ENCODE results near the gene ETV2. TPM values are rescaled to one million over a fixed set of nuclear protein-coding genes. Genes with fewer than 3 reads are reported as not detected.

Gene ETV2
- total RNA-seq, 6 donors from 2014 or later: 0.83 to 8.0 (median 1.8) TPM; not detected in 2

GRCh38 chr19:35665157-35665556 lies 23.6 kb downstream of the ETV2 start:
- WGBS, 2 donors: 94 to 96% methylated on average over 11 to 24 of the region's 24 CpGs

GRCh38 chr19:35665604-35666003 lies 24.1 kb downstream of the ETV2 start:
- TF ChIP-seq EP300 (IDR thresholded peaks at IDR 0.05) (no peak), POLR2AphosphoS5 (IDR thresholded peaks at IDR 0.05) (no peak), POLR2A (IDR thresholded peaks at IDR 0.05) (no peak), CTCF (IDR thresholded peaks at IDR 0.05) (no peak)
- WGBS, 2 donors: 81 to 94% methylated on average over 6 to 7 of the region's 7 CpGs
- Histone ChIP-seq H3K27ac (no peak overlapping the region), H3K36me3 (peaks cover 5 to 50% (median 13%) of the 10 kb centered on the region in 4 donors), H3K4me1 (no peaks in the 10 kb centered on the region), H3K9me3 (no peaks in the 10 kb centered on the region), H3K27me3 (no peaks in the 10 kb centered on the region), H3K4me3 (no peak overlapping the region)
- ATAC-seq (ENCODE audit: low FRiP score in 2 of 2) (no peak), DNase-seq (peak in 1 of 2 donors; percentile 49)

More at GRCh38 chr19:35665157-35665556, 23.6 kb downstream of the ETV2 start:
- no peak overlapping the region for H3K27ac ChIP-seq
- no peak for ATAC-seq (ENCODE audit: low FRiP score in 2 of 2)
- no peaks in the 10 kb centered on the region for H3K9me3 ChIP-seq
- no peaks in the 10 kb centered on the region for H3K27me3 ChIP-seq
- no peak overlapping the region for H3K4me3 ChIP-seq
- no peaks in the 10 kb centered on the region for H3K4me1 ChIP-seq
- peaks cover 5 to 54% (median 14%) of the 10 kb centered on the region in 4 donors for H3K36me3 ChIP-seq
- TF ChIP-seq CTCF (IDR thresholded peaks at IDR 0.05): no peak
- no peak for TF ChIP-seq EP300 (IDR thresholded peaks at IDR 0.05)
- no peak for TF ChIP-seq POLR2AphosphoS5 (IDR thresholded peaks at IDR 0.05)
- no peak for TF ChIP-seq POLR2A (IDR thresholded peaks at IDR 0.05)
- peak in 1 of 2 donors; percentile 59 for DNase-seq

- WGBS, 2 donors: 82 to 86% methylated on average over 9 to 14 of the region's 16 CpGs
- peak in 1 of 2 donors; percentile 28 for ATAC-seq (ENCODE audit: low FRiP score in 2 of 2)
Measured at GRCh38 chr19:35666251-35666913, 24.8 kb downstream of the ETV2 start, which contains the start of gene UPK1A. Gene UPK1A (plus strand): TSS chr19:35666517. CDS start chr19:35666813, 296 bp downstream.

GRCh38 chr19:35669566-35669965 lies 28.0 kb downstream of the ETV2 start:
- H3K9me3 ChIP-seq: no peaks in the 10 kb centered on the region
- H3K27ac ChIP-seq: no peak overlapping the region
- H3K4me1 ChIP-seq: peaks cover 6 to 9% (median 6%) of the 10 kb centered on the region in 4 donors
- peaks cover 0 to 11% (median 4%) of the 10 kb centered on the region in 4 donors for H3K27me3 ChIP-seq
- H3K4me3 ChIP-seq: no peak overlapping the region
- TF ChIP-seq POLR2A (IDR thresholded peaks at IDR 0.05) (no peak), EP300 (IDR thresholded peaks at IDR 0.05) (no peak), CTCF (IDR thresholded peaks at IDR 0.05) (no peak), POLR2AphosphoS5 (IDR thresholded peaks at IDR 0.05) (no peak)
- 80 to 86% methylated on average over 4 to 6 of the region's 6 CpGs for WGBS, 2 donors
- DNase-seq (no peak), ATAC-seq (ENCODE audit: low FRiP score in 2 of 2) (no peak)
- H3K36me3 ChIP-seq: peaks cover 0 to 12% (median 0%) of the 10 kb centered on the region in 4 donors

More at GRCh38 chr19:35666251-35666913, 24.8 kb downstream of the ETV2 start, which contains the start of gene UPK1A:
- no peaks in the 10 kb centered on the region for H3K4me1 ChIP-seq
- no peak within 1 kb of the TSS for H3K4me3 ChIP-seq
- TF ChIP-seq POLR2AphosphoS5 (IDR thresholded peaks at IDR 0.05): no peak
- TF ChIP-seq EP300 (IDR thresholded peaks at IDR 0.05): no peak
- TF ChIP-seq CTCF (IDR thresholded peaks at IDR 0.05): no peak
- TF ChIP-seq POLR2A (IDR thresholded peaks at IDR 0.05): no peak
- H3K36me3 ChIP-seq: peaks cover 1 to 42% (median 9%) of the 10 kb centered on the region in 4 donors
- H3K27me3 ChIP-seq: no peaks in the 10 kb centered on the region
- H3K27ac ChIP-seq: no peak within 1 kb of the TSS
- H3K9me3 ChIP-seq: no peaks in the 10 kb centered on the region
- DNase-seq: peak in 1 of 2 donors; percentile 56

Data from upper lobe of left lung (tissue), 6 donors.